IMR-90 (cell line): Measurements from ENCODE around the gene POLD4. TPM values are rescaled to one million over a fixed set of nuclear protein-coding genes. Genes with fewer than 3 reads are reported as not detected.

ENCODE experiments used
- ATAC-seq: fragments of 200-7000 bp; cut with Tn5 transposase; 2 replicates; pipeline ENCODE4 v1.9.1; 2020; ENCODE audit warnings: low read depth, mild to moderate bottlenecking, moderate library complexity
- BruUV-seq: library from RNA; stranded (reverse); fragments of 400-500 nt; replicated peaks from 2 replicates; lab custom pipeline; 2021; lab: Mats Ljungman, UMichigan
- CTCF ChIA-PET: fragments of 300-600 bp; formaldehyde crosslinking; extraction: SDS; loops from one replicate; lab custom pipeline; 2021; ENCODE audit warnings: antibody characterized with exemption; lab: Yijun Ruan, JAX
- POLR2A ChIA-PET: fragments of 300-600 bp; sonication (Branson Sonifier 250); formaldehyde crosslinking; loops from one replicate; lab custom pipeline; 2022; ENCODE audit warnings: antibody characterized with exemption; ENCODE audit not compliant: unreplicated experiment; lab: Charles Lee
- DNase-seq: peaks from one replicate; pipeline ENCODE4 v3.0.0; 2013
- H2AFZ ChIP-seq: replicated peaks from 2 replicates; pipeline ENCODE3; 2013; ENCODE audit warnings: low read length, mild to moderate bottlenecking; ENCODE audit not compliant: poor library complexity
- H2AK5ac ChIP-seq: 2 replicates; pipeline ENCODE4 v1.6.1; 2013; ENCODE audit warnings: low read depth, low read length, inconsistent platforms
- H2AK9ac ChIP-seq: replicated peaks from 2 replicates; pipeline ENCODE3; 2013; ENCODE audit warnings: mild to moderate bottlenecking, low read depth, low read length, moderate library complexity; ENCODE audit not compliant: poor library complexity
- H2BK120ac ChIP-seq: 2 replicates; pipeline ENCODE4 v1.6.1; 2013; ENCODE audit warnings: low read depth, low read length, inconsistent platforms
- H2BK15ac ChIP-seq: 3 replicates; pipeline ENCODE4 v1.6.1; 2013; ENCODE audit warnings: low read depth, low read length, inconsistent platforms
- H2BK20ac ChIP-seq: 2 replicates; pipeline ENCODE4 v1.6.1; 2013; ENCODE audit warnings: low read depth, mild to moderate bottlenecking, inconsistent platforms, low read length, moderate library complexity
- H2BK5ac ChIP-seq: 2 replicates; pipeline ENCODE4 v1.6.1; 2013; ENCODE audit warnings: mild to moderate bottlenecking, low read depth, low read length, inconsistent platforms; ENCODE audit not compliant: poor library complexity, severe bottlenecking
- H3K14ac ChIP-seq: replicated peaks from 2 replicates; pipeline ENCODE4 v1.6.1; 2013; ENCODE audit warnings: low read depth, low read length, inconsistent platforms
- H3K18ac ChIP-seq: 2 replicates; pipeline ENCODE4 v1.6.1; 2013; ENCODE audit warnings: low read depth, low read length, control low read depth
- H3K23ac ChIP-seq: 2 replicates; pipeline ENCODE4 v1.6.1; 2013; ENCODE audit warnings: low read depth, low read length, inconsistent platforms
- H3K27ac ChIP-seq: 2 replicates; pipeline ENCODE4 v1.5.1; 2013; ENCODE audit warnings: mild to moderate bottlenecking, control low read depth, low read length; ENCODE audit not compliant: insufficient read depth
- H3K27me3 ChIP-seq: 2 replicates; pipeline ENCODE4 v1.6.1; 2013; ENCODE audit warnings: low read length; ENCODE audit not compliant: control insufficient read depth, insufficient read depth
- H3K36me3 ChIP-seq: 2 replicates; pipeline ENCODE4 v1.6.1; 2013; ENCODE audit warnings: low read length, mixed read lengths; ENCODE audit not compliant: control insufficient read depth, insufficient read depth
- H3K4ac ChIP-seq: 2 replicates; pipeline ENCODE4 v1.6.1; 2013; ENCODE audit warnings: low read depth, low read length, inconsistent platforms
- H3K4me1 ChIP-seq: 2 replicates; pipeline ENCODE4 v1.6.1; 2013; ENCODE audit warnings: low read length, mixed read lengths; ENCODE audit not compliant: control insufficient read depth, insufficient read depth
- H3K4me2 ChIP-seq: 2 replicates; pipeline ENCODE4 v1.6.1; 2013; ENCODE audit warnings: low read depth, mild to moderate bottlenecking, control low read depth, low read length, moderate library complexity
- H3K4me3 ChIP-seq: 2 replicates; pipeline ENCODE4 v1.5.1; 2013; ENCODE audit warnings: low read depth, mild to moderate bottlenecking, control low read depth, low read length, moderate library complexity; ENCODE audit not compliant: insufficient read depth
- H3K56ac ChIP-seq: 2 replicates; pipeline ENCODE4 v1.6.1; 2013; ENCODE audit warnings: low read length, inconsistent platforms; ENCODE audit not compliant: insufficient read depth; ENCODE audit errors: extremely low read depth
- H3K79me1 ChIP-seq, 2 experiments: 2 replicates each; pipeline ENCODE4 v1.6.1; 2013; ENCODE audit warnings: low read length in 2 of 2, inconsistent platforms in 1 of 2, low read depth in 1 of 2
- H3K9ac ChIP-seq: 2 replicates; pipeline ENCODE4 v1.6.1; 2013; ENCODE audit warnings: low read depth, low read length, control low read depth
- H3K9me1 ChIP-seq: 2 replicates; pipeline ENCODE4 v1.6.1; 2013; ENCODE audit warnings: low read length, inconsistent platforms; ENCODE audit not compliant: insufficient read depth
- H3K9me3 ChIP-seq: 2 replicates; pipeline ENCODE4 v1.6.1; 2013; ENCODE audit warnings: low read length; ENCODE audit not compliant: control insufficient read depth, insufficient read depth
- H4K20me1 ChIP-seq: 2 replicates; pipeline ENCODE4 v1.6.1; 2013; ENCODE audit warnings: low read length, inconsistent platforms; ENCODE audit not compliant: insufficient read depth
- H4K5ac ChIP-seq: 2 replicates; pipeline ENCODE4 v1.6.1; 2013; ENCODE audit warnings: mild to moderate bottlenecking, low read depth, low read length, control low read depth
- H4K8ac ChIP-seq, 2 experiments: 2 replicates each; pipeline ENCODE4 v1.6.1; 2013; ENCODE audit warnings: low read depth in 2 of 2, low read length in 2 of 2, control low read depth in 1 of 2, inconsistent platforms in 1 of 2
- H4K91ac ChIP-seq: 2 replicates; pipeline ENCODE4 v1.6.1; 2013; ENCODE audit warnings: low read depth, low read length, inconsistent platforms; ENCODE audit not compliant: insufficient read depth
- BHLHE40 ChIP-seq: fragments of 150-350 bp; IDR thresholded peaks from 2 replicates; pipeline ENCODE4 v1.6.1; 2016; ENCODE audit warnings: mild to moderate bottlenecking, low read depth, low read length
- CEBPB ChIP-seq: IDR thresholded peaks from 2 replicates; pipeline ENCODE4 v1.6.1; 2012; ENCODE audit warnings: low read depth, low read length, improper control_type of control experiment
- CHD1 ChIP-seq: IDR thresholded peaks from 2 replicates; pipeline ENCODE4 v1.6.1; 2012; ENCODE audit warnings: low read depth, low read length, improper control_type of control experiment
- ELK1 ChIP-seq: fragments of 150-350 bp; IDR thresholded peaks from 2 replicates; pipeline ENCODE4 v1.6.1; 2016; ENCODE audit warnings: low read depth, mild to moderate bottlenecking, low read length, moderate library complexity, borderline replicate concordance
- FOS ChIP-seq: fragments of 150-350 bp; IDR thresholded peaks from 2 replicates; pipeline ENCODE4 v1.6.1; 2016; ENCODE audit warnings: low read depth, low read length
- MAFK ChIP-seq: IDR thresholded peaks from 2 replicates; pipeline ENCODE4 v1.6.1; 2012; ENCODE audit warnings: low read depth, low read length, improper control_type of control experiment
- MAZ ChIP-seq: IDR thresholded peaks from 2 replicates; pipeline ENCODE4 v1.6.1; 2012; ENCODE audit warnings: low read depth, mild to moderate bottlenecking, low read length, improper control_type of control experiment, moderate library complexity, borderline replicate concordance
- MXI1 ChIP-seq: IDR thresholded peaks from 2 replicates; pipeline ENCODE4 v1.6.1; 2012; ENCODE audit warnings: low read depth, mild to moderate bottlenecking, low read length, moderate library complexity, borderline replicate concordance
- NFE2L2 ChIP-seq: fragments of 150-350 bp; IDR thresholded peaks from 2 replicates; pipeline ENCODE4 v1.6.1; 2016; ENCODE audit warnings: low read depth, mild to moderate bottlenecking, low read length
- POLR2A ChIP-seq: IDR thresholded peaks from 2 replicates; pipeline ENCODE4 v1.6.1; 2012; ENCODE audit warnings: mild to moderate bottlenecking, low read depth, low read length
- RAD21 ChIP-seq: IDR thresholded peaks from 2 replicates; pipeline ENCODE4 v1.6.1; 2012; ENCODE audit warnings: low read length, improper control_type of control experiment
- RCOR1 ChIP-seq: IDR thresholded peaks from 2 replicates; pipeline ENCODE4 v1.6.1; 2012; ENCODE audit warnings: mild to moderate bottlenecking, low read length, improper control_type of control experiment; ENCODE audit not compliant: insufficient replicate concordance
- RFX5 ChIP-seq: IDR thresholded peaks from 2 replicates; pipeline ENCODE4 v1.8.0; 2012; ENCODE audit warnings: low read depth, mild to moderate bottlenecking, low read length, moderate library complexity
- SMC3 ChIP-seq: fragments of 150-350 bp; IDR thresholded peaks from 2 replicates; pipeline ENCODE4 v1.6.1; 2016; ENCODE audit warnings: low read depth, mild to moderate bottlenecking, antibody characterized with exemption, low read length, moderate library complexity
- USF2 ChIP-seq: fragments of 150-350 bp; IDR thresholded peaks from 2 replicates; pipeline ENCODE4 v1.6.1; 2017; ENCODE audit warnings: mild to moderate bottlenecking, antibody characterized with exemption, low read length, low read depth
- WGBS, 2 experiments: methylation state at CpG; one replicate each; pipeline versions ENCODE4 v1.1.5 to v1.1.7; 2013; ENCODE audit warnings: missing lambda C conversion rate in 2 of 2; ENCODE audit not compliant: insufficient read length in 1 of 2; ENCODE audit errors: extremely low coverage in 2 of 2; 5-methylcytosine and 5-hydroxymethylcytosine counted together
- dilution Hi-C: fragments of 300-500 bp; cut with HindIII; formaldehyde crosslinking; loops from one replicate; pipeline ENCODE4 v1.14.3; 2018; ENCODE audit warnings: low sequenced_read_pairs; ENCODE audit not compliant: unreplicated experiment
- in situ Hi-C: fragments of 300-500 bp; cut with MboI; formaldehyde crosslinking; loops from 3 replicates; pipeline ENCODE4 v1.14.3; 2019; ENCODE audit warnings: low sequenced_read_pairs, inconsistent platforms, mixed read lengths
- intact Hi-C: fragments of 100-400 bp; cut with micrococcal nuclease; formaldehyde crosslinking; loops from 2 replicates; pipeline ENCODE4 v1.10.0; 2022
- polyA plus RNA-seq, 3 experiments: library from polyadenylated mRNA; depleted of rRNA; stranded (reverse); fragments of >200 nt; gene quantifications; 2 replicates each; pipeline ENCODE4 v1.2.3, GENCODE V29; 2012; ENCODE audit warnings: low replicate concordance in 1 of 3
- total RNA-seq: library from RNA; depleted of rRNA; stranded (reverse); fragments of >200 nt; gene quantifications from 2 replicates; pipeline ENCODE4 v1.2.3, GENCODE V29; 2012
- TF ChIP-seq, protein P1 (sequence below): conservative IDR thresholded peaks from 2 replicates; pipeline ENCODE4 v1.5.1; 2012; ENCODE audit warnings: mild to moderate bottlenecking, low read depth, low read length, improper control_type of control experiment

The POLD4 gene
- total and polyA plus RNA-seq, 2 of the 4 experiments (the other 2 are of a cell fraction), result 46.4 to 133 TPM

DNA sequence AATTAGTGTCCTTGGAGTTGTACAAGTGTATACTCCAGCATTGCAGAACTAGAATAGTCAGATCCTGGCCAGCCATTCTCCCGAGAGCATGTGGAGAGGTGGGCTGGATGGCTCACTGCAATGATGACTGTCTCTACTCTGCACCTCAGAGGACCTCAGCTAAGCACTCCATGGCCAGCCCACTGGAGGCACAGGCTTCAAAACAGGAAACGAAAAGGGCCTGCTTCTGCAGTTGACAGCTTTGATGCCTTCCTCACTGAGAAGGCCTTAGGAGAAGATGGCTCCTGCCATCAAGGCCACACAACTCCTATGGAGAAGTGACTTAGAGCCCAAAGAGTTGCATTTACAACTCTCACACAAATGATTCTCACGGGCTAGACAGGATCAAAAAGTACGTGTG lies 9.1 kb downstream of the POLD4 start:
- H3K4ac ChIP-seq, result no peak overlapping the region
- intact Hi-C loops (no loop called here), in situ Hi-C loops (no loop called here), dilution Hi-C loops (no loop called here)
- peaks cover 2% of the 10 kb centered on the region; the same call in 1 of the 2 replicates for H3K9me3 ChIP-seq
- no peak overlapping the region for H2BK5ac ChIP-seq
- H2BK120ac ChIP-seq, result no peak overlapping the region
- H3K14ac ChIP-seq, result no peak overlapping the region
- no peak overlapping the region for H2AK9ac ChIP-seq
- H3K4me3 ChIP-seq, result no peak overlapping the region
- TF ChIP-seq POLR2A (no peak), MAZ (no peak), FOS (no peak), CHD1 (no peak), MXI1 (no peak), USF2 (no peak), RAD21 (no peak), CEBPB (no peak), RFX5 (no peak), BHLHE40 (no peak), SMC3 (no peak), ELK1 (no peak), RCOR1 (no peak), MAFK (no peak), NFE2L2 (no peak)
- TF ChIP-seq, protein P1, sequence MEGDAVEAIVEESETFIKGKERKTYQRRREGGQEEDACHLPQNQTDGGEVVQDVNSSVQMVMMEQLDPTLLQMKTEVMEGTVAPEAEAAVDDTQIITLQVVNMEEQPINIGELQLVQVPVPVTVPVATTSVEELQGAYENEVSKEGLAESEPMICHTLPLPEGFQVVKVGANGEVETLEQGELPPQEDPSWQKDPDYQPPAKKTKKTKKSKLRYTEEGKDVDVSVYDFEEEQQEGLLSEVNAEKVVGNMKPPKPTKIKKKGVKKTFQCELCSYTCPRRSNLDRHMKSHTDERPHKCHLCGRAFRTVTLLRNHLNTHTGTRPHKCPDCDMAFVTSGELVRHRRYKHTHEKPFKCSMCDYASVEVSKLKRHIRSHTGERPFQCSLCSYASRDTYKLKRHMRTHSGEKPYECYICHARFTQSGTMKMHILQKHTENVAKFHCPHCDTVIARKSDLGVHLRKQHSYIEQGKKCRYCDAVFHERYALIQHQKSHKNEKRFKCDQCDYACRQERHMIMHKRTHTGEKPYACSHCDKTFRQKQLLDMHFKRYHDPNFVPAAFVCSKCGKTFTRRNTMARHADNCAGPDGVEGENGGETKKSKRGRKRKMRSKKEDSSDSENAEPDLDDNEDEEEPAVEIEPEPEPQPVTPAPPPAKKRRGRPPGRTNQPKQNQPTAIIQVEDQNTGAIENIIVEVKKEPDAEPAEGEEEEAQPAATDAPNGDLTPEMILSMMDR, result no peak
- no peak overlapping the region for H4K5ac ChIP-seq
- no peak overlapping the region for H3K4me2 ChIP-seq
- H3K27ac ChIP-seq, result no peak overlapping the region
- H3K27me3 ChIP-seq, result no peaks in the 10 kb centered on the region
- no peak overlapping the region for H2BK20ac ChIP-seq
- no peak for ATAC-seq
- H3K23ac ChIP-seq, result no peak overlapping the region
- no peak overlapping the region for H3K9ac ChIP-seq
- H3K9me1 ChIP-seq, result no peaks in the 10 kb centered on the region
- no peak for DNase-seq
- no peak overlapping the region for H2AK5ac ChIP-seq
- no peak overlapping the region for H3K56ac ChIP-seq
- H3K18ac ChIP-seq, result no peak overlapping the region
- no TSS peak for BruUV-seq
- no peak overlapping the region for H4K8ac ChIP-seq
- H3K4me1 ChIP-seq, result peaks cover 2% of the 10 kb centered on the region
- no peaks in the 10 kb centered on the region for H3K79me1 ChIP-seq
- no peak overlapping the region for H4K91ac ChIP-seq
- no peak overlapping the region for H2BK15ac ChIP-seq
- CTCF ChIA-PET, result interaction anchor here (0.6 kb wide), 1 partner anchor 38 kb away, joined by 3 read pairs; no protein-coding TSS in a partner anchor
- WGBS, 2 experiments, result 80% methylated on average over 1 of the region's 4 CpGs; no CpG with 5 or more reads in 1 of the 2 experiments
- H4K20me1 ChIP-seq, result no peaks in the 10 kb centered on the region; the same call in 1 of the 2 replicates
- POLR2A ChIA-PET, result interaction anchor here (0.6 kb wide), 1 partner anchor 10 kb away, joined by 5 read pairs; no protein-coding TSS in a partner anchor
- no peaks in the 10 kb centered on the region for H3K36me3 ChIP-seq
- no peak overlapping the region for H2AFZ ChIP-seq
